NCI-H128 (cell line): ENCODE results near the gene PLEKHA6.

Source experiments
- DNase-seq: peaks from one replicate; lab custom pipeline; 2025; ENCODE audit not compliant: unreplicated experiment; lab: John Stamatoyannopoulos, UW

The PLEKHA6 gene

DNA sequence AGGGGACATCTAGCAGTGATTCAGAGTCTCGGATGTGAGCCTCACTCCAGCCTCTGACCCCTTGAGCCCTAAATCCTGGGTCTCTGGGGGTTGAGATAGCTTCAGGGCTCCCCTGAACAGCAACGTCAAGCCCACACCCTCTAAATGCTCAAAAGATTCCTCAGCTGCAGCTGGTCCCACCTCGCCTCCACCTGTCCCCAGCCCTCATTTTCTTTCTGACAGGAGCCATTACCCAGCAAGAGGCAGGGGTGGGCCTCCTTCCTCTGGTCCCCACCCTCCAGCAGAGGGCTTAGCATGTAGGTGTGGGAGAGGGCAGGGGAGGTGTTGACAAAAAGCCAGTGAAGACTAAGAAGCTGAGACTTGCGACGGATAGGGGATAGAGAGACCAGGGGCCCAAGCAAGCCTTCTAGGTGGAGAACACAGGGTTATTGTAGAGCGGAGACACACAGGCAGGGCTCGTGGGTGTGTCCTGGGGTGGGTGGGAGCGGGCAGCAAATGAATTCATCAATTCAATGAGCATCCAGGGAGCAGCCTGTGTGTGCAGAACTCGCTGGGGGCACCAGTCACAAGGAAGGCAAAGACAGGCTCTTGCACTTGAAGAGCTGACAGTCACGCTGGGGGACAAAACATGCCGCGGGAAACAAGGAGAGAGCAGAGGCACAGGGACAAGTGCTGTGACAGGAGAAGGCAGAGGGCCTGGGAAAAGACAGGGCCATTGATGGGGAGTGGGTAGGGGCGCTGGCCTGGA lies 97.0 kb downstream of the PLEKHA6 start:
- DNase-seq, result no peak

DNA sequence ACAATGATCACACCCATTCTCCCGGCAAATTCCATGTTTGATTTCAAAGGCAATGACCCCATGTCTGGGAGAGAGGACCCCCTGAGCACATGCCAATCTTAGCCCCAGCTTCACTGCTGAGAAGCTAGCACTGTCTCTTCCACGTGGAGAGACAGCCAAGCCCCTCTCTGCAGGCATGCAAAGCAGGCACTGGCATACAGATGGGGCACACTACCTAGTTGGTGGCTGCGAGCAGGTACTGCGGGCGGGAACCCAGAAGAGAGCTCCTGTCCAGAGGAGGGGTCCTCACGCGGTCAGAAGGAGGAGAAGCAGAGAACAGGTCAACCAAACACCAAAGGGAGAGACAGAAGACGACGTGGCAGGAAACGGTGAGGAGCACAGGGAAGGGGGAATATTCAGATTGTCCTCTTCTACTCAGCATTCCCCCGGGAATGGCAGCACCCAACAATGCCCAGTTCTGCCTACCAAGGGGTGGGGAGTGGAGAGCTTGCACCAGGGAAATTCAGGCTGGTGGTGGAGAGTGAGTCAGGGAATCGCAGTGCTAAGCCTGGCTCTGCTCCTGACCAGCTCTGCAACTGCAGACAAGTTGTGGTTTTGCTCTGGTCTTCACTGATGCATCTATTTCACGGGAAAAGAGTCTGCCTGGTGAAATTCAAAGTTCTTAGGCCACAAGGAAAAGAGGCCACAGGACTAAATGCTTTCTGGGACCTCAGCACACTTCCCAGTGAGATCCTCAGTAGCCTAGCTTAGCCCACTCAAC lies 97.8 kb downstream of the PLEKHA6 start:
- DNase-seq, result no peak

DNA sequence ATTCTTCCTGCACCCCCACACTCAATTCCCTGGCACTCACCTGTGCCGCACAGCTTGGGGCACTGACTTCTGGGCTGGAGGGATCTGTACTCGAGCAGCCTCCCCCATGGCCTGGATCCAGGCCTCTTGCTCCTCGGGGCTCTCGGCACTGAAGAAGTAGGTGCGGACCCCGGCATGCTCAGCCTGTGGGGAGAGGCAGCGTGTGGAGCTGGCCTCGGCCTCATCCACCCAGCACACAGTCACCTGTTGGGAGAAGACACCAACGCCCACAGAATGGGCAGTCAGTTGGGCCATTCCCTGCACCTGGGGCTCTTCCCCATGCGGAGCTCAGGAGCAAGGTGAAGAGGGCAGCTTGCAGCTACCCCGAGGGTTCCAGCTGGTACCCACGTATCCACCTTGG lies 98.5 kb downstream of the PLEKHA6 start:
- DNase-seq, result no peak

DNA sequence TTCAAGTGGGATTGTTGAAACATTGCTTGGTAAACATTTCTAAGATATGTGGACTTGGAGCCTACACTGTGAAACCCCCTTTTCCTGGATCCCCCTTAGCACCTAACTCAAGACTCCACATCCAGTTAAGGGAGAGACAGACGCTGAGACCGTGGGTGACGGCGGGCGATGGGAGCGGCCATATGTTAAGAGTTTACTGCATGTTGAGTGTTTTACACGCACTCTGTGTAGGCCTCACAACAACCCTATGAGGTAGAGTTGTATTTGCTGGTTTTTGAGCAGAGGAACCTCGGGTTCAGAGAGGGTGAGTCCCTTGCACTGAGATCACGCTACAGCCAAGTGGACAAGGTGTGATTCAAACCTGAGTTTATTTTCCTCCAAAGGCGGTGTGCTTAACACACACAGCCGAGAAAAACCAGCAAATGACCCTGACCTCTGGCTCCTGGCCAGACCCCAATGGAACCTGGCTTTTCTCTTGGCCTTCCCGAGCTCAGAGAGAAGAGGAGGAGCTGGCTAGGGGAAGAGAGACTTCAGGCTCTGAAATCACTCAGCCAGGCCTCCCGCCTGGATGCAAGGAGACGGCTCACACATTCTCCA lies 99.0 kb downstream of the PLEKHA6 start:
- DNase-seq, result no peak

DNA sequence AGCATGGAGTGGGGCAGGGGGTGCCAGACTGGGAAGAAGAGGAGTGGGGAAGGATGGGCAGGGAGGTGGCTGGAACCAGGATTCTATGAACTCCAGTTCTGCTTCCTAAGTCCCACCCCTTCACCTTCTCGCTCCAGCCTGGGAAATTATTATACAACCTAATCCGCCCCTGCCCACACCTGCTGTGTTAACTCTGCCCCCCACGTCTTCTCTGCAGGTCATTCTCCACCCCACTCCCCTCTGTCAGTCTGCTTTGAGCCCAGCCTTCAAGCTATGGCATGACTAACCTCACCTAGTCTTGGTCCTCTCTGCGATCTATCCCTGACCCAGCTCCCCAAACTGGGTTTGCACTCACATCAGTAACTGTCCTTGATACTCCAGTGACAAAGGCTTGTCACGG lies 99.9 kb downstream of the PLEKHA6 start:
- DNase-seq, result no peak

DNA sequence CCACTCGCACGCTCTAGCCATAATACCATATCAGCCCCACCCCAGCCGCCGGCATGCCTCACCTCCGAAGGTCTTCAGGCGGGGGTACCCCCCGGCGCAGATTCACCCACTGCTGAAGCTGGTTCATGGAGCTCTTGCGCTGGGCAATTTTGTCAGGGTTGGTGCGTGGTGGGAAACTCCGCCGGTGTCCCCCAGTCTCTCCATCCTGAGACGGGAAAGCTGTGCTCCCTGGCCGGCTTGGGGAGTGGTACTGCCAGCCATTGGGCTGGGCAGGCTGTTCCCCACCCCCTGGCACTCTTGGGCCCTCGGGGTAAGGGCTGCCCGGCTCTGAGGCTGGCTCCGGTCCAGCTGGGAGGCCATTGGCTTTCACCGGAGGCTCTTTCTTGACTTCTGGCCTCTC lies 100.5 kb downstream of the PLEKHA6 start:
- no peak for DNase-seq

DNA sequence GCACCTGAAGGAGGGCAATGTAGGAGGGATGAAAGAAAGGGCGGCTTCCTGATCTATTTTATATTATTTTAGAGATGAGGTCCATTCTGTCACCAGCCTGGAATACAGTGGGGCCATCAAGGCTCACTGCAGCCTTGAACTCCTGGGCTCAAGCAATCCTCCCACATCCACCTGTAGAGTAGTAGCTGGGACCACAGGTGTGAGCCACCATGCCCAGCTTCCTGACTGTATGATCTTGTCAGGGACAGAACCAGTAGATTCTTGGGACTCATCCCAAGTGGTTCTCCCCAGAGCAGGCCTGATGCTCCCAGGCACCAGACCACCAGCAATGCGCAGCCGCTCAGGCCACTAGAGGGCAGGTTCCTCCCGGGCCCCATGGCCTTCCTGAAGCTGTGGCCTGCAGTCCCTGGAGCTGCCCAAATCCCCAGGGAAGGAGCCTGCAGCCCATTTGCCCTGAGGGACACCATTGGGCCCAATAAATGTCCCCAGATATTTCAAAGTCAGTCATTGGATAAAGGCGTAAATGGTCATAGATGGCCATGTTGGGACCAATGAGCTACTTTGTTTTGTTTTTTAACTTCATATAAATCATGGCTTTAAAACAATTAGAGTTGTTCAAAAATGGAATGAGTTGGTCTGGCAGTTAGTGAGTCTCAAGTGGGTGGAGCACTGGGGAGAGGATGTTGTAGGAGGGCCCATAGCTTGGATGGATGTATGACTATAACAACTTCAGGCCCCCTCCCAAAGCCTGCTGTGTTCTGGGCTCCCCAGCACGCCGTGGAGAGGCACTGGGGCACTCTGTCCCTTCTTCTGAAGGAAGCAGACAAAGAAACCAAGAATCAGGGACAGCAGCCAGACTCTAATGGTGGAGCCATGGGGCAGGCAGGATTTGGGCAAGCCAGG lies 101.3 kb downstream of the PLEKHA6 start:
- no peak for DNase-seq

DNA sequence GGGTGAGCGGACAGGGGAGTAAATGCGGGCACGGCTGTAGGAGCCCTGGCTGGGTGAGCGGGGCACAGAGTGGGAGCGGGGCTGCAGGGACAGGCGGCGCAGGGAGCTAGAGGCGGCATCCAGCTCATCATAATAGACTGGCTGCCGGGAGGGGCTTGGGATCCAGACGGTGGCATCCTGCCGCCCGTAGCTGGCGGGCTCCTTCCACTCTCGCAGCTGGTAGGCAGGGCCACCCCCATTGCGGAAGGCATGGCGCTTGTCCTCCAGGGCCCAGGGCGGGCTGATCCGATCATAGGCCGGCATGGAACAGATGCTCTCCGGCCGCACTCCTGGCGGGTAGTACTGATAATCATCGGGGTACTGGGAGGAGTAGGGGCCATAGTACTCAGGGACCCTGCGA lies 102.3 kb downstream of the PLEKHA6 start:
- DNase-seq, result no peak

DNA sequence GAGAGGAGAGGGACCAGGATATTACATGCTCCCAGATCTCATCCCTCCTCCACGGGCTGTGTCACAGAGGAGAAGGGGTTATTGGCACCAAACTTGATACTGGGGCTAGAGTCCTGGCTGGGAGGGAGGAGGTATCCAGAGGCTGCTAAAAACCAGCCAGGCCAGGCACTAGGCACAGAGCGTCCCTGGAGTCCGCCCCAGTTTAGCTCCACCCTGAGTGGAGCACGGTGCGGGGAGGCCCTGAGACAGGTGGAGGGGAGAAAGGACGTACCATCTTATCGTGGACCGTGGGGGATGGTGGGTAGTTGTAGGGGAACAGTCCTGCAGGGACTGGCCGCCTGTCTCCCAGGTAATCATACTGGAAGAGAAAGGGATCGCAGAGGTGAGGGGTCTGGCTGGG lies 103.2 kb downstream of the PLEKHA6 start:
- DNase-seq, result no peak

DNA sequence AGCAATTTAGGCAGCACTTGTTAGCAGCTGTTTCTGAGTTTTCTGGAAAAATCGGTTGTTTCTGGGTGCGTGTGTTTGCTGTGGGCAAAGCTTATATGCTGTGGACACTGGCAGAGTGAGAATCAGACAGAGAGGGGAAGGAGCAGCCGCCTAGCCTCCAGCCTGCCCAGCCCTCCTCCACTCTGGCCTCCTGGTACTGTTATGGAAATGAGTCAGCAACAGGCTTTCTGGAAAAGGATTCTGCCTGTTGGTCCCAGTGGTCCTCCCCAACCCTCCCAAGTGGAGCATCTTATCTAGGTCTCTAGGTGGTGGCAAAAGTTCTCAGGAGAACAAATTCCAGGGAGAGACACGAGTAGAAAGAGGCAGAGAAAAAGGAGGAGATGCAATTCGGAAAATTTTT lies 103.8 kb downstream of the PLEKHA6 start:
- DNase-seq, result no peak

DNA sequence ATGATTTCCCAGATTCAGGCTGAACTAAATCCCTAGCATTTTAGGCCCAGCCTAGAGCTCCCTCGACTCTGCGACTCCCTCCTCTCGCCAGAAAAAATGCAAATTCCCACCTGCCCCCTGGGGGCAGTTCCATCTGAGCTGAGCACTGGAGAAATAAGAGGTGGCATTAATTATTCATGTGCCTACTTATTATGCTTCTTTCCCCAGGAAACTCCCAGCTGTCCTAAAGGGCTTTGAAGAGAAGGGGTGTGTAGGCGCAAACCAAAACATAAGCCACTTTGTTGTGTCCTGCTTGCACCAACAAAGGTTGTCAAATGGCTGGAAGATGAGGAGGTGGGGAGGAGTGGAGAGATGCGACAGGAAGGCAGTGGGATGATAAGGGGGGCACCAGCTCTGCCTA lies 104.5 kb downstream of the PLEKHA6 start:
- DNase-seq, result no peak

DNA sequence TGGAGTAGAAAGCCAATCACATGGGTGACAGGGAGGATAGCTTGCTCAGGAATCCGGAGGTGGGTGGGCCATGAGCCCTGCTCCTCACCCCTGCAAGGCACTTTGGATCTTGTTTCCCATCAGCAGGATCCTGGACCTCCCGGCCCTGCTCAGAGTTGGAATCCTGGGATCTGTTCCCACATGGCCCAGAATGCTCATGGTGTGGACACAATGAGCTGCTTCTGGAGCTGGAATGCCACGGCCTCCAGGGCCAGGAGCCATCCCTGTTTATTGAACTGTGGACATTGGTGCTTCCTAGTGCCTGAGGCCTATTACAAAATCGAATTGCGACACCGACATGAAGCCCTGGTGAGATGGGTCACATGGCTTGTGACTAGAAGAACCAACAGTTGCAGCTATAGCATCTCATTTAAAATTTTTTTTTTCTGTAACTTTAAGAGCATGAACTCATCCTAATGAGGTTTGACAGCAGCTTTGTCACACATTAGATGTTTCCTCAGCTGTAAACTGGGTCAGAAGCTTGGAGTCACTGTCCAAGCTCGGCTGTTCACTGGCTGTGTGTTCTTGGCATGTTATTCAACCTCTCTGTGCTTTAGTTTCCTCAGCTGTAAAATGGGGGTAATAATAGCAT lies 105.6 kb downstream of the PLEKHA6 start:
- no peak for DNase-seq

DNA sequence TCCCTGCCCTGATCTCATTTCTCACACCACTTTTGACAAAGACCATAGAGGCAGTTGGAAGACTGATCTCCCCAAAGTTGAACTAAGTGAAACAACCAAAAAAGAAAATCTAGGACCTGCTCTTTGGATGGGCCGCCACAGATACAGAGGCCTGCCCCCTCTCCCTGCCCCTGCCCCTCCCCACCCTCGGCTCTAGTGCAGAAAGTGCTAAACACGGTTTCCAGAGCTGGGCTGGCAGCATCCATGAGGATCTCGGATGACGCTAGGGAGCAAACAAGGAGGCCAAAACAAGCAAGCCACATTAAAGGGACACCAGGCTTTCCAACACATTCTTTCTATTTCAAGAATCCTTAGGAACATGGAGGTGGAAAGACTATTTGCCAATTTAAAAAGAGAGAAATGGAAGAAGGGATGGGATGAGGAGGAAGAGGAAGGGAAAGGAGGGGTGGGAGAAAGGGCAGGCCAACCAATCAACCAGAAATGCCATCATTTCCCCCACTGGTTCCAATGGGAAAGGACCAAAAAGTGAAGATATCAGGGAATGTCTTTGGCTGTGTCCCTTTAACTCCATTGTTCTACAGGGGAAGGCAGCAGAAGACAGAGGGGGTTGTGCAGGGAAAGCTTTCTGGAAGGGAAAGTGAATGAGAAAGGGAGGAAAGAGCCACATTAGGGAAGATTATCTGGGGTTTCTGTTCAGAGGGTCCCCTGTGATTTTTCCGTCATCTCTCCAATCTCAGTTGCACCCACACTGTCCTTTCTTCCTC lies 107.6 kb downstream of the PLEKHA6 start:
- no peak for DNase-seq

DNA sequence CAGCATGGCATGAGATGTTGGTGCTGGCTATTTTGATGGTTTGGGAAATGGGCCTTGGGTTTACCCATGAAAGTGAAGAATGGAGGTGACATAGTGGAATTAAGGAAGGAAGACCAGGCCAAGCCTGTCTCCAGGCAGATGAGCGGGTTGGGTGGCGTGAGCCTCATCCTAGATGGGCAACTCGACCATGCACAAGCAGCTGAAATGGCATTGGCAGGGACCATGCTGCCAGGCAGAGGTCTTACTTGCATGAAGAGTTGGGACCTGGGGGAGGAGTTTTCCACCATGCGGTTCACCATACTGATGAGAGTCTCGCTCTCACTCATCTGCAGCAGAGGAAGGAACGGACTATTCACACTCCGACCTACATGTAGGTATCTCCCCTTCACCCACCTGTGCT lies 108.4 kb downstream of the PLEKHA6 start:
- DNase-seq, result no peak

DNA sequence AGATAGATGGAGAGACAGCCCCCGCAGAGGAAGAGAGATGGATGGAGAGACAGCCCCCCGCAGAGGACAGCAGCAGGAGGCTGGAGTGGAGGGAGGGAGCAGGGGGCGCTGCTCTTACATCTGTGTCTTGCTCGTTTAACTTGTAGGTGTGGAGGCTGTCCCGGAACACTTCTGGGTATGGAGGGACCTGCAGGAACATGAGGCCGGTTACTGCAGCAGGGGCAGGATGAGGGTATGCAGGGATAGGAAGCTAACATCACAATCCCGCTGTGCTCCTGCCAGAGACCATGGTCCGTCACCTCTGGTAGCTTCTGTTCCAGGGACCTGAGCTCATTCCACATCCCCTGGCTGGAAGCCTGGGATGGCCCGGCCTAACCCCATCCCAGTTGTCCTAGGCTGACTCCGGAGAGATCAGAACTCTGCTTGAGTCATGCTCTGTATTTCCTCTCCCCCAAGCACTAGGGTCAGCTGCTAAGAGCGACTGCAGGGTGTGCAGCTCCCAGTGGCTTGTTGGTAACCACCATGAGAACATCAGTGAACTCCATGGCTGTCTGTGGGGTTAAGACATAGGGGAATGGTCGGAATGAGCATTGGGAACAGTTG lies 109.2 kb downstream of the PLEKHA6 start:
- DNase-seq, result no peak

DNA sequence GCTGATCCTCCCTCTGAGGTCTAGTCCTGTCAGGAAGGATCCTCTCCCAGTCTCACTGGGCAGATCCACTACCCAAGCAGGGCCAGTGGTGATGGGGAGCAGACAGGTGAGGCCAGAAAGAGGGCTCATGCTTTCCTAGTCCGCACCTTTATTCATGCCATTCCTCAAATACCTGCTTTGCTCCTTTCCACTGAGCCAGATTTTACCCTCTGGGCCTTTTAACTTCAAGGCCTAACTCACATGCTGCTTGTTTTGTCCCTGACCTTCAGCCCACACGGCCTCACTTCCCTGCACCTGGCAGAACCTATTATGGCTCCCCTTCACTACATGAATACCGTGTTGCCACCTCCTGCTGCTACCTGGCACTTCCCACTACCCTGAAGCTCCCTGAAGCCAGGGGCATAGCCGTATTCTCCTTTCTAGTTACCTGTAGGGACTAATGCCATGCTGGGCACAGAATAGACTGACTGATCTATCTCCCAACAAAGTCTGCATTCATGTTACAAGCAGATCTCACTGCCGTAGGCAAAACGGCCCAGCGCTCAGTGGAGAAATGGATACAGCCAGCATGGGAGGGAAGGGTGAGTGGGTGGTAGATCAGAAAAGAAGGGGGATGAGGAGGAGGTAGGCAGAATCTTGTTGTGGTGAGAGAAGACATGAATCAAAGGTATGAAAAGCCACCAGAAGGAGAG lies 109.8 kb downstream of the PLEKHA6 start:
- no peak for DNase-seq

DNA sequence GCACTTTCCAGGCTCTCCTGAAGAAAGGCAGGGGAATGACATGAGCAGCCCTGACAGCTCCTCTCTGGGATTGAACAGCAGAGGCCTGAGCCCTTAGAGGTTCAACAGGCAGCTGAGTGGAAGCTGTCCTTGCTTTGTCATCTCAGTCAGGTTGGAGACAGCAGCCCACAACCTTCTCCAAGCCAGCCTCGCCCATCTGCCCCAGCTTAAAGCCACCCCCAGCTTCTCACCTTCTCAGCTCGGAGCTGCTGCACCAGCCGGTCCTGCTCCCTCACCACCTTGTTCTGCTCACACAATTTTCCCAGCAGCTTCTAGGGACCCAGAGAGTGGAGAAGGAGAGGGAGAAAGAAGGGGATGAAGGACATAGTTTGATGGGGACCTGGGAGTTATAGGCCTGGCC lies 110.8 kb downstream of the PLEKHA6 start:
- no peak for DNase-seq

DNA sequence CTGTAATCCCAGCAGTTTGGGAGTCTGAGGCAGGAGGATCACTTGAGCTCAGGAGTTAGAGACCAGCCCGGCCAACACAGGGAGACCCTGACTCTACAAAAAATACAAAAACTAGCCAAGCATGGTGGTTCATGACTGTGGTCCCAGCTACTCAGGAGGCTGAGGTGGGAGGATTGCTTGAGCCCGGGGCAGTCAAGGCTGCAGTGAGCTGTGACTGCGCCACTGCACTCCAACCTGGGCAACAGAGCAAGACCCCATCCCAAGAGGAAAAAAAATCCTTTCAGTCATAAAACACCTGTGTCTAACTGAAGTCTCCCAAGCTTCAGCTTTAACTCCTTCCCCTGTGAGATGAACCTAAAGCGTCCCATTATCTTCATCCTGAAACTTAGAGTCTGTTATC lies 112.9 kb downstream of the PLEKHA6 start:
- no peak for DNase-seq

DNA sequence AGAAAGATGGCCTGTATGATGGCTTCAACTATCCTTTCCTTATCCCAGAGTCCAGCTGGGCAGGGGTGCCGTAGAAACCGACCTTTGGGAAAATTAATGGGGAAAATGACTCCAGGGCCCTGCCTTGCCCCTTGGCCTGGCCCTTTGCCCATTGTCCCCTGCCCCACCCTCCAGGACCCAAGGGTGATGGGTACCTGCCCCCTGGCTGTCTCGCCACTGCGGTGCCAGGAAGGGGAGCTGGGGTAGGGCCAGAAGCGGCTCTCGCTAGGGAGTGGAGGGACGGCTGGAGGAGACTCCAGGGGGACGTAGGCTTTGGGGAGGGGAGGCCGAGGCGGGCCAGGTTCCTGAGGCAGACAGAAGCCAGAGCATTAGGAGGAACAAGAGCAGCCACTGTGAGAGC lies 116.8 kb downstream of the PLEKHA6 start:
- no peak for DNase-seq
